K562 (cell line): ENCODE data around the gene EMC8. TPM values are rescaled to one million over a fixed set of nuclear protein-coding genes. Genes with fewer than 3 reads are reported as not detected.

Experiments used
- CBFA2T3 ChIP-seq: fragments of 450-650 bp; IDR thresholded peaks from 2 replicates; pipeline ENCODE4 v1.6.1; 2017
- E2F6 ChIP-seq, 2 experiments: IDR thresholded peaks; 2 replicates each; pipeline ENCODE4 v1.6.1; 2011; ENCODE audit warnings: borderline replicate concordance in 1 of 2, control low read depth in 1 of 2, low read depth in 1 of 2, low read length in 1 of 2, mild to moderate bottlenecking in 1 of 2, mixed read lengths in 1 of 2, moderate library complexity in 1 of 2; ENCODE audit not compliant: insufficient read depth in 1 of 2, insufficient read length in 1 of 2, poor library complexity in 1 of 2, severe bottlenecking in 1 of 2; ENCODE audit errors: extremely low read depth in 1 of 2
- GABPB1 ChIP-seq: sonication (generic); formaldehyde crosslinking; IDR thresholded peaks from 2 replicates; pipeline ENCODE4 v1.8.0; 2022; ENCODE audit warnings: mild to moderate bottlenecking, missing genetic modification reagents
- GTF2F1 ChIP-seq: IDR thresholded peaks from 2 replicates; pipeline ENCODE4 v1.6.1; 2011; ENCODE audit warnings: low read depth, low read length, improper control_type of control experiment
- KDM4B ChIP-seq, 2 experiments: fragments of 450-650 bp in 1 of 2; sonication (generic) in 1 of 2; IDR thresholded peaks; 2 replicates each; pipeline ENCODE4 v1.6.1; 2016 to 2017; ENCODE audit warnings: borderline replicate concordance in 2 of 2, antibody characterized with exemption in 1 of 2, low read depth in 1 of 2, mild to moderate bottlenecking in 1 of 2
- SPI1 ChIP-seq: IDR thresholded peaks from 2 replicates; pipeline ENCODE4 v1.6.1; 2011; ENCODE audit warnings: low read depth, low read length, control low read depth, borderline replicate concordance
- SRSF9 ChIP-seq: fragments of 200-400 bp; formaldehyde crosslinking; IDR thresholded peaks from 2 replicates; pipeline ENCODE4 v1.6.1; 2017; ENCODE audit warnings: low read depth, low read length, borderline replicate concordance
- polyA plus RNA-seq, 8 experiments: library from polyadenylated mRNA; depleted of rRNA in 4 of 8; stranded (reverse) in 5 of 8; unstranded in 3 of 8; fragments of >200 nt; fragmentation: Nextera tagmentation in 2 of 8; fragmentation: Illumina TruSeq in 1 of 8; extraction: Ambion mirVana in 2 of 8; extraction: Trizol in 1 of 8; gene quantifications; 2 replicates each; pipeline versions ENCODE4 v1.2.1 to v1.2.3, GENCODE V29; 2011 to 2014; ENCODE audit warnings: inconsistent platforms in 1 of 8, missing spikeins in 1 of 8
- total RNA-seq, 7 experiments: library from RNA; depleted of rRNA in 6 of 7; stranded (reverse); fragments of >200 nt in 6 of 7; fragmentation: Illumina TruSeq in 2 of 7; extraction: Trizol in 2 of 7; gene quantifications; 2 replicates each; pipeline versions ENCODE4 v1.2.1 to v1.2.3, GENCODE V29; 2011 to 2021; ENCODE audit warnings: low replicate concordance in 1 of 7
- TF ChIP-seq, protein P1 (sequence below): fragments of 250-450 bp; sonication (Bioruptor Pico); IDR thresholded peaks from 2 replicates; pipeline ENCODE4 v1.8.0; 2021; ENCODE audit warnings: moderate library complexity, mild to moderate bottlenecking, inconsistent platforms

EMC8 gene
- total and polyA plus RNA-seq, 9 of the 15 experiments (the other 6 are each of a cell fraction or from before 2014, with no cell fraction given), result 11.4 to 81.8 (median 48.6) TPM

GRCh38 chr16:85825326-85825725 is 26.0 kb upstream of the EMC8 start (continued):
- TF ChIP-seq E2F6 (IDR thresholded peaks at IDR 0.05; ENCODE audit: borderline replicate concordance in 1 of 2, extremely low read depth in 1 of 2, insufficient read depth in 1 of 2, insufficient read length in 1 of 2, low read depth in 1 of 2, low read length in 1 of 2, poor library complexity in 1 of 2, severe bottlenecking in 1 of 2) (peak in 1 of 2 experiments; percentile 15), GTF2F1 (no peak), GABPB1 (no peak), SPI1 (no peak), CBFA2T3 (no peak), SRSF9 (no peak), KDM4B (IDR thresholded peaks at IDR 0.05; ENCODE audit: borderline replicate concordance in 2 of 2, low read depth in 1 of 2) (no peak)
- TF ChIP-seq, protein P1, sequence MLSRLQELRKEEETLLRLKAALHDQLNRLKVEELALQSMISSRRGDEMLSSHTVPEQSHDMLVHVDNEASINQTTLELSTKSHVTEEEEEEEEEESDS, result no peak
